B cell (primary cell): Measurements from ENCODE around the gene SLC13A3. TPM values are rescaled to one million over a fixed set of nuclear protein-coding genes. Genes with fewer than 3 reads are reported as not detected.

ENCODE experiments used
- ATAC-seq: fragments of 200-7000 bp; cut with Tn5 transposase; one replicate; pipeline ENCODE4 v1.10.0; 2021; ENCODE audit warnings: low read depth, mild to moderate bottlenecking, moderate number of reproducible peaks, moderate library complexity
- CTCF ChIA-PET: fragments of 350-600 bp; sonication (Branson Sonifier 250); formaldehyde crosslinking; loops from one replicate; lab custom pipeline; 2021; ENCODE audit warnings: antibody characterized with exemption, inconsistent platforms; lab: Charles Lee
- POLR2A ChIA-PET: fragments of 350-600 bp; sonication (Branson Sonifier 250); formaldehyde crosslinking; loops from one replicate; lab custom pipeline; 2021; ENCODE audit warnings: antibody characterized with exemption; lab: Charles Lee
- DNase-seq: peaks from one replicate; pipeline ENCODE4 v3.0.0; 2013
- H2AFZ ChIP-seq: 2 replicates; pipeline ENCODE4 v1.6.1; 2012; ENCODE audit warnings: mild to moderate bottlenecking, low read depth, low read length; ENCODE audit not compliant: insufficient read depth, poor library complexity, severe bottlenecking
- H3K27ac ChIP-seq, 2 donors: 1 replicate in 1 of 2; 2 replicates in 1 of 2; pipeline ENCODE4 v1.5.1; 2012 to 2013; ENCODE audit warnings: low read length in 2 of 2, mild to moderate bottlenecking in 2 of 2, moderate library complexity in 1 of 2
- H3K27me3 ChIP-seq, 4 experiments: fragments of 200-600 bp in 1 of 4; sonication (generic) in 1 of 4; replicated peaks in 1 of 4; 1 replicate in 2 of 4; 2 replicates in 2 of 4; pipeline versions ENCODE4 v1.6.1 to v1.7.0; 2013 to 2016; ENCODE audit warnings: low read length in 3 of 4, mild to moderate bottlenecking in 2 of 4, mixed read lengths in 1 of 4, moderate library complexity in 1 of 4; ENCODE audit not compliant: insufficient read depth in 4 of 4, control insufficient read depth in 3 of 4; ENCODE audit errors: control extremely low read depth in 1 of 4
- H3K36me3 ChIP-seq, 2 experiments: replicated peaks in 1 of 2; 1 replicate in 1 of 2; 2 replicates in 1 of 2; pipeline versions ENCODE4 v1.6.1 to v1.7.1; 2013; ENCODE audit warnings: low read length in 1 of 2; ENCODE audit not compliant: insufficient read depth in 2 of 2, control insufficient read depth in 1 of 2; ENCODE audit errors: control extremely low read depth in 1 of 2, extremely low read depth in 1 of 2
- H3K4me1 ChIP-seq, 2 donors: fragments of 200-600 bp in 1 of 2; sonication (generic) in 1 of 2; 1 replicate in 1 of 2; 2 replicates in 1 of 2; pipeline versions ENCODE4 v1.5.1 to v1.6.1; 2013 to 2017; ENCODE audit warnings: low read length in 2 of 2; ENCODE audit not compliant: control insufficient read depth in 2 of 2, insufficient read depth in 2 of 2
- H3K4me2 ChIP-seq: replicated peaks from 2 replicates; pipeline ENCODE3; 2012; ENCODE audit warnings: mild to moderate bottlenecking, low read depth, low read length; ENCODE audit not compliant: poor library complexity, severe bottlenecking
- H3K4me3 ChIP-seq, 5 experiments: fragments of 200-600 bp in 1 of 5; sonication (generic) in 1 of 5; 1 replicate in 3 of 5; 2 replicates in 2 of 5; pipeline versions ENCODE4 v1.5.1 to v1.7.0; 2011 to 2016; ENCODE audit warnings: low read length in 4 of 5, mild to moderate bottlenecking in 4 of 5, low read depth in 2 of 5, control low read depth in 1 of 5, moderate library complexity in 1 of 5; ENCODE audit not compliant: insufficient read depth in 1 of 5; ENCODE audit errors: control extremely low read depth in 1 of 5, extremely low read depth in 1 of 5
- H3K79me2 ChIP-seq: fragments of 200-600 bp; sonication (generic); one replicate; pipeline ENCODE4 v1.6.0; 2016; ENCODE audit warnings: low read length; ENCODE audit not compliant: control insufficient read depth, insufficient read depth
- H3K9ac ChIP-seq: fragments of 200-600 bp; sonication (generic); 2 replicates; pipeline ENCODE4 v1.6.1; 2017; ENCODE audit warnings: mild to moderate bottlenecking, low read length, moderate library complexity
- H3K9me3 ChIP-seq, 3 donors: one replicate each; pipeline versions ENCODE4 v1.6.1 to v1.7.1; 2013; ENCODE audit warnings: low read length in 2 of 3; ENCODE audit not compliant: control insufficient read depth in 2 of 3, insufficient read depth in 1 of 3; ENCODE audit errors: control extremely low read depth in 1 of 3
- H4K20me1 ChIP-seq: 2 replicates; pipeline ENCODE4 v1.6.0; 2012; ENCODE audit warnings: mild to moderate bottlenecking, low read length; ENCODE audit not compliant: insufficient read depth, control insufficient read depth, poor library complexity, severe bottlenecking
- H3K27ac Mint-ChIP-seq: one replicate; pipeline ENCODE4 v1.8.0; 2021; ENCODE audit warnings: mixed read lengths
- H3K27me3 Mint-ChIP-seq: one replicate; pipeline ENCODE4 v1.8.0; 2021; ENCODE audit warnings: mixed read lengths
- H3K4me1 Mint-ChIP-seq: one replicate; pipeline ENCODE4 v1.8.0; 2021; ENCODE audit warnings: mixed read lengths
- H3K4me3 Mint-ChIP-seq: one replicate; pipeline ENCODE4 v1.8.0; 2021; ENCODE audit warnings: mixed read lengths
- H3K9me3 Mint-ChIP-seq: one replicate; pipeline ENCODE4 v1.8.0; 2022; ENCODE audit warnings: mixed read lengths; ENCODE audit not compliant: insufficient read depth
- CTCF ChIP-seq: fragments of 200-600 bp; IDR thresholded peaks from one replicate; pipeline ENCODE4 v1.8.0; 2022; ENCODE audit warnings: antibody characterized with exemption, mild to moderate bottlenecking
- EZH2 ChIP-seq: IDR thresholded peaks from 2 replicates; pipeline ENCODE4 v1.6.1; 2012; ENCODE audit warnings: borderline replicate concordance, low read depth, mild to moderate bottlenecking, moderate library complexity, low read length; ENCODE audit not compliant: insufficient read depth, poor library complexity, severe bottlenecking
- WGBS: methylation state at CpG from one replicate; pipeline ENCODE4 v1.1.5; 2013; ENCODE audit warnings: missing lambda C conversion rate; ENCODE audit not compliant: insufficient coverage; 5-methylcytosine and 5-hydroxymethylcytosine counted together
- intact Hi-C: fragments of 100-400 bp; cut with micrococcal nuclease; formaldehyde crosslinking; loops from one replicate; pipeline ENCODE4 v1.10.0; 2022
- polyA plus RNA-seq: library from polyadenylated mRNA; depleted of rRNA; stranded (reverse); fragments of >200 nt; gene quantifications from 2 replicates; pipeline ENCODE4 v1.2.3, GENCODE V29; 2012
- total RNA-seq, 2 donors: library from RNA; stranded (reverse); fragments of 120-200 nt in 1 of 2; gene quantifications; 1 replicate in 1 of 2; 2 replicates in 1 of 2; pipeline versions ENCODE4 v1.2.3 to v1.2.4, GENCODE V29; 2013 to 2022

Gene SLC13A3
- total and polyA plus RNA-seq, 2 donors (not counting 1 experiment from before 2014, with no cell fraction given) = 0.09 to 0.20 TPM

- H3K9ac ChIP-seq = no peak overlapping the region
- no peaks in the 10 kb centered on the region for H3K36me3 ChIP-seq
- intact Hi-C loops = no loop called here
- no peak overlapping the region for H2AFZ ChIP-seq
- 80% methylated on average over 1 of the region's 1 CpG for WGBS
- POLR2A ChIA-PET = no interaction called here
- TF ChIP-seq EZH2 (no peak), CTCF (no peak)
- Mint-ChIP-seq H3K4me3 (no peak overlapping the region), H3K4me1 (no peaks in the 10 kb centered on the region), H3K27ac (no peak overlapping the region), H3K27me3 (peaks cover 42% of the 10 kb centered on the region), H3K9me3 (peaks cover 4% of the 10 kb centered on the region)
- no peaks in the 10 kb centered on the region for H3K79me2 ChIP-seq
- H4K20me1 ChIP-seq = no peaks in the 10 kb centered on the region
- H3K4me3 ChIP-seq = no peak overlapping the region
- CTCF ChIA-PET = no interaction called here
- H3K4me2 ChIP-seq = no peak overlapping the region
- H3K27me3 ChIP-seq = peaks cover 0 to 13% (median 4%) of the 10 kb centered on the region in 4 experiments
- no peak overlapping the region for H3K27ac ChIP-seq
- ATAC-seq = no peak
- H3K9me3 ChIP-seq = peaks cover 0 to 14% (median 13%) of the 10 kb centered on the region in 3 donors
- H3K4me1 ChIP-seq = no peaks in the 10 kb centered on the region
- DNase-seq = no peak
Measured at GRCh38 chr20:46622165-46622564, 29.1 kb downstream of the SLC13A3 start.

- H3K27ac ChIP-seq = no peak overlapping the region
- Mint-ChIP-seq H3K9me3 (peaks cover 4% of the 10 kb centered on the region), H3K4me3 (no peak overlapping the region), H3K27me3 (peaks cover 35% of the 10 kb centered on the region), H3K27ac (no peak overlapping the region), H3K4me1 (no peaks in the 10 kb centered on the region)
- H2AFZ ChIP-seq = no peak overlapping the region
- no peaks in the 10 kb centered on the region for H3K79me2 ChIP-seq
- intact Hi-C loops = no loop called here
- ATAC-seq = no peak
- POLR2A ChIA-PET = no interaction called here
- H3K4me1 ChIP-seq = no peaks in the 10 kb centered on the region
- no peak overlapping the region for H3K4me2 ChIP-seq
- no peak overlapping the region for H3K9ac ChIP-seq
- H3K27me3 ChIP-seq = peaks cover 0 to 14% (median 7%) of the 10 kb centered on the region in 4 experiments
- TF ChIP-seq EZH2 = no peak
- TF ChIP-seq CTCF = no peak
- peaks cover 0 to 14% (median 11%) of the 10 kb centered on the region in 3 donors for H3K9me3 ChIP-seq
- no peaks in the 10 kb centered on the region for H3K36me3 ChIP-seq
- H4K20me1 ChIP-seq = no peaks in the 10 kb centered on the region
- H3K4me3 ChIP-seq = no peak overlapping the region
- CTCF ChIA-PET = no interaction called here
- WGBS = 100% methylated on average over 1 of the region's 4 CpGs
- no peak for DNase-seq
Measured at GRCh38 chr20:46621492-46621891, 29.8 kb downstream of the SLC13A3 start.
